SU-DHL-6 (cell line): ENCODE measurements around the gene HIPK2.

ENCODE experiments used
- H2AFZ ChIP-seq: fragments of 200-600 bp; sonication (generic); 2 replicates; pipeline ENCODE4 v1.6.1; 2014; ENCODE audit warnings: low read depth, mild to moderate bottlenecking, moderate library complexity, mixed read lengths, antibody characterized with exemption, low read length; ENCODE audit not compliant: severe bottlenecking
- H3F3A ChIP-seq: fragments of 200-600 bp; shearing (Covaris generic); 2 replicates; pipeline ENCODE4 v1.6.0; 2016; ENCODE audit warnings: antibody characterized with exemption, mild to moderate bottlenecking; ENCODE audit not compliant: insufficient read depth
- H3K27ac ChIP-seq: fragments of 200-600 bp; sonication (generic); 2 replicates; pipeline ENCODE4 v1.5.1; 2016; ENCODE audit warnings: low read depth, mild to moderate bottlenecking, low read length, moderate library complexity, mixed read lengths
- H3K27me3 ChIP-seq: fragments of 200-600 bp; sonication (generic), shearing (Covaris generic); 2 replicates; pipeline ENCODE4 v1.6.0; 2014; ENCODE audit warnings: mild to moderate bottlenecking, low read length
- H3K36me3 ChIP-seq: fragments of 200-600 bp; sonication (generic); 2 replicates; pipeline ENCODE4 v1.6.1; 2014; ENCODE audit warnings: mild to moderate bottlenecking, low read length, mixed read lengths
- H3K4me2 ChIP-seq: fragments of 300-600, 200-600 bp; shearing (Covaris generic), sonication (generic); 2 replicates; pipeline ENCODE4 v1.6.0; 2014; ENCODE audit warnings: low read length, low read depth, mild to moderate bottlenecking; ENCODE audit not compliant: poor library complexity, severe bottlenecking
- H3K4me3 ChIP-seq: fragments of 200-600 bp; sonication (generic); 2 replicates; pipeline ENCODE4 v1.5.1; 2014; ENCODE audit warnings: antibody characterized with exemption, low read length, mild to moderate bottlenecking, mixed read lengths; ENCODE audit not compliant: insufficient read depth, poor library complexity, severe bottlenecking
- H3K79me2 ChIP-seq: fragments of 200-600 bp; sonication (generic); 2 replicates; pipeline ENCODE4 v1.6.1; 2014; ENCODE audit warnings: mild to moderate bottlenecking, low read length, moderate library complexity; ENCODE audit not compliant: insufficient read depth
- H3K9ac ChIP-seq: fragments of 200-600 bp; sonication (generic); 2 replicates; pipeline ENCODE4 v1.7.0; 2014; ENCODE audit warnings: mild to moderate bottlenecking, low read length
- H3K9me2 ChIP-seq: fragments of 200-600 bp; sonication (generic); replicated peaks from 2 replicates; pipeline ENCODE4 v1.6.1; 2014; ENCODE audit warnings: low read length; ENCODE audit not compliant: insufficient read depth
- H3K9me3 ChIP-seq: fragments of 200-600 bp; sonication (generic); 2 replicates; pipeline ENCODE4 v1.6.1; 2014; ENCODE audit warnings: low read length, mixed read lengths; ENCODE audit not compliant: insufficient read depth
- H4K20me1 ChIP-seq: fragments of 200-600 bp; sonication (generic); 2 replicates; pipeline ENCODE4 v1.6.1; 2014; ENCODE audit warnings: low read depth, mild to moderate bottlenecking, antibody characterized with exemption, low read length, moderate library complexity, mixed read lengths
- EZH2phosphoT487 ChIP-seq: fragments of 200-600 bp; sonication (generic), shearing (Covaris generic); conservative IDR thresholded peaks from 2 replicates; pipeline ENCODE4 v1.6.1; 2018; ENCODE audit warnings: mild to moderate bottlenecking, antibody characterized with exemption, low read length, moderate library complexity, mixed read lengths
- TF ChIP-seq, protein P1 (sequence below): fragments of 200-600 bp; sonication (generic); IDR thresholded peaks from one replicate; pipeline ENCODE4 v1.5.1; 2017; ENCODE audit warnings: antibody characterized with exemption, mild to moderate bottlenecking, low read length, moderate library complexity; ENCODE audit not compliant: insufficient read depth, poor library complexity, severe bottlenecking

The HIPK2 gene

DNA sequence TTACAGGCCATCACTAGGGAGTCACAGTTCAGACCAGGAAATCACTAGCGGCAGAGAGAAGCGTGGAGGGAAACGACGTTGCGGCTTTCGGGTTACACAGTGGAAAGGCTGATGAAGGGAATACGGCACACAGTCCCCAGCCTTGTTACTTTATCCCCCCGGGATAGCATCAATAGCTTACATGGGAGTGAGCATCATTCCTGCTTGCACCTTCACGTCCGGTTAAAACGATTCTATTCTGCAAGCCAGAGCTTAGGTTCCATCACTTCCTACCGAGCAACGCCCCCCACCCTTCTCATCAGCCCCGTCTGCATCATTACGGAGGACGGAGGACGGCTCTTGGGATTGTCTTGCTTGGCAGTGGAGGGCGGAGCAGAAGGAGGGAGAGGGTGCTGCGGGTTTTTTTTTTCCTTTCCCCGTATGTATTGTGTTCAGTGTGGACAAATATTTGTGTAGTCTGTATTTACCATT lies 129.4 kb downstream of the HIPK2 start:
- Histone ChIP-seq H3K27ac (no peak overlapping the region), H3K9me2 (no peaks in the 10 kb centered on the region), H3F3A (no peaks in the 10 kb centered on the region), H3K4me3 (no peak overlapping the region), H3K9ac (no peak overlapping the region), H3K9me3 (no peaks in the 10 kb centered on the region), H3K36me3 (no peaks in the 10 kb centered on the region), H4K20me1 (no peaks in the 10 kb centered on the region), H3K79me2 (no peaks in the 10 kb centered on the region), H3K27me3 (no peaks in the 10 kb centered on the region), H2AFZ (no peak overlapping the region), H3K4me2 (no peak overlapping the region)
- TF ChIP-seq EZH2phosphoT487 = no peak
- TF ChIP-seq, protein P1, sequence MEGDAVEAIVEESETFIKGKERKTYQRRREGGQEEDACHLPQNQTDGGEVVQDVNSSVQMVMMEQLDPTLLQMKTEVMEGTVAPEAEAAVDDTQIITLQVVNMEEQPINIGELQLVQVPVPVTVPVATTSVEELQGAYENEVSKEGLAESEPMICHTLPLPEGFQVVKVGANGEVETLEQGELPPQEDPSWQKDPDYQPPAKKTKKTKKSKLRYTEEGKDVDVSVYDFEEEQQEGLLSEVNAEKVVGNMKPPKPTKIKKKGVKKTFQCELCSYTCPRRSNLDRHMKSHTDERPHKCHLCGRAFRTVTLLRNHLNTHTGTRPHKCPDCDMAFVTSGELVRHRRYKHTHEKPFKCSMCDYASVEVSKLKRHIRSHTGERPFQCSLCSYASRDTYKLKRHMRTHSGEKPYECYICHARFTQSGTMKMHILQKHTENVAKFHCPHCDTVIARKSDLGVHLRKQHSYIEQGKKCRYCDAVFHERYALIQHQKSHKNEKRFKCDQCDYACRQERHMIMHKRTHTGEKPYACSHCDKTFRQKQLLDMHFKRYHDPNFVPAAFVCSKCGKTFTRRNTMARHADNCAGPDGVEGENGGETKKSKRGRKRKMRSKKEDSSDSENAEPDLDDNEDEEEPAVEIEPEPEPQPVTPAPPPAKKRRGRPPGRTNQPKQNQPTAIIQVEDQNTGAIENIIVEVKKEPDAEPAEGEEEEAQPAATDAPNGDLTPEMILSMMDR = no peak

DNA sequence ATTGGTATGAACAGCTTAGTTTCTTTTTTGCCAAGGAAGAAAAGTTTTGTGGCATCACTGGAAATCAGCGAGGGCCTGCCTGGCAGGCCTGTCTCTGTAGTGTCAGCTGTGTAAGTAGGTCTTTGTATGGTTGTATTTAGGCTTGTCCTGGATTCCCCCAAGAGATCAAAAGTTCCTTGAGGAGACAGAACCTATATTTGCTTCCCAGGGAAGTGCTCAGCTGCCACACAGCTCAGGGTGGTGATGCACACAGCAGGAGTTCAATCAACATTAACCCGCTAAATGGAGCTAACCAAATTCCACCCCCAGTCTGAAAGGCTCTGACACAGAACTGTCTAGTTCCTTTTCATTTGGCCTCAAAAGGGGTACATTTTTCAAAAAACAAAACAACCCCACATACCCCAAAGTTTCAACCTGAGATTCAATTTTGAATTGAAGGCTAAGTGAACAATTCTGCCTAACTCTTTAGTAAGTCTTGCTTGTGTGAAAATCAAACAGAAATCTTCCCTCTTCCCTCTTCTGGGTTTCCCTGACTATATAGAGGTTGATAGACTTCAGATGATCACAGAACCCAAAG lies 129.9 kb downstream of the HIPK2 start:
- TF ChIP-seq EZH2phosphoT487 = no peak
- TF ChIP-seq, protein P1 = no peak
- Histone ChIP-seq H3K79me2 (no peaks in the 10 kb centered on the region), H3K9me2 (no peaks in the 10 kb centered on the region), H3K36me3 (no peaks in the 10 kb centered on the region), H3K9ac (no peak overlapping the region), H3K4me3 (no peak overlapping the region), H3F3A (no peaks in the 10 kb centered on the region), H3K4me2 (no peak overlapping the region), H3K27ac (no peak overlapping the region), H4K20me1 (no peaks in the 10 kb centered on the region), H3K9me3 (no peaks in the 10 kb centered on the region), H2AFZ (no peak overlapping the region), H3K27me3 (no peaks in the 10 kb centered on the region)

DNA sequence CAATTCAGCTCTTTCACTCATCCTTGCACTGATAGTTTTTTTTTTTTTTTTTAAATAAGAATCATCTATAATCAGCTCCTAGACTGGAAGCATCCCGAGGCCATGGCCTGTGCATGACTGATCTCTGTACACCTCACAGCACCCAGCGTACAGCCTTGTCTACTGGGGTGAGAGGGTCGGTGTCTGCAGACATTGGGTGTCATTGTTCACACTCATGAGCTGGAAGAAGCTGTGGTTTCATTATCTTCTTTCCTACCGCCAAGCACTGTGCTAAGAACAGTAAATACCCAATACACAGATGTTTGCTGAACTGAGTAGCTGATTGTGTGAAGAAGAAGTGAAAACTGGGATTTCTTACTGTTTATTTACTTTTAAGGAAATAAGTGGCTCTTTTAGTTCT lies 130.7 kb downstream of the HIPK2 start:
- H2AFZ ChIP-seq = no peak overlapping the region
- no peaks in the 10 kb centered on the region for H3K36me3 ChIP-seq
- no peak for TF ChIP-seq EZH2phosphoT487
- TF ChIP-seq, protein P1 = no peak
- no peaks in the 10 kb centered on the region for H3K79me2 ChIP-seq
- no peak overlapping the region for H3K9ac ChIP-seq
- no peaks in the 10 kb centered on the region for H4K20me1 ChIP-seq
- H3F3A ChIP-seq = no peaks in the 10 kb centered on the region
- H3K9me2 ChIP-seq = no peaks in the 10 kb centered on the region
- H3K9me3 ChIP-seq = no peaks in the 10 kb centered on the region
- H3K4me3 ChIP-seq = no peak overlapping the region
- H3K27ac ChIP-seq = no peak overlapping the region
- H3K27me3 ChIP-seq = no peaks in the 10 kb centered on the region
- H3K4me2 ChIP-seq = no peak overlapping the region
